ENCODE results near the gene XPO1.
"Not testable (repeated sequence)": the region's sequence is repeated elsewhere in the genome, so short reads cannot be mapped to it uniquely, and the experiment has no call there.

XPO1 gene

GRCh38 chr2:61463769-61464475, 74.2 kb downstream of the XPO1 start:
- no peak for DNase-seq

DNA sequence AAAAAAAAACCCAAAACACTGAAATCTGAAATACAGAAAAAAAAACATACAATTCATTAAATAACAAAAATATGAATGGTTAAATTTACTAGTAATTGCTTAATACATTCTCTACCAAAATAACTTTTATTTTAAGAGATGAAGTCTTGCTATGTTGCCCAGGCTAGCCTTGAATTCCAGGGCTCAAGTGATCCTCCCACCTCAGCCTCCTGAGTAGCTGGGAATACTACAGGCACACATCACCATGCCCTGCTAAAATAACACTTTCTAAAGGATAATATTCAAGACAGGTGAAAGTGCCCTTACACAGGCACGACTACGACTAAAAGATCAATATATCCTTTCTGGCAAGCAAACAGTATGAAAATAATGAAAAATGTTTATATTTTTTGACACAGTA, 76.8 kb downstream of the XPO1 start:
- no peak for DNase-seq

GRCh38 chr2:61460163-61460562, 78.0 kb downstream of the XPO1 start:
- DNase-seq, result no peak

GRCh38 chr2:61456746-61457420, 81.3 kb downstream of the XPO1 start:
- DNase-seq, result no peak

- no peak for DNase-seq
These were observed 81.9 kb downstream of the XPO1 start for GRCh38 chr2:61456070-61456745.

DNA sequence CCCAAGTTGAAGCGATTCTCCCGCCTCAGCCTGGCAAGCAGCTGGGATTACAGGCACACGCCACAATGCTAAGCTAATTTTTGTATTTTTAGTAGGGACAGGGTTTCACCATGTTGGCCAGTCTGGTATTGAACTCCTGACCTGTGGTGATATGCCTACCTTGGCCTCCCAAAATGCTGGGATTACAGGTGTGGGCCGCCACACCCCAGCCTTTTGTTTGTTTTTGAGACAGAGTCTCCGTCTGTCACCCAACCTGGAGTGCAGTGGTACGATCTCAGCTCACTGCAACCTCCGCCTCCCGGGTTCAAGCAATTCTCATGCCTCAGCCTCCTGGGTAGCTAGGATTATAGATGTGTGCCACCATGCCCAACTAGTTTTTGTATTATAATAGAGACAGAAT, 83.2 kb downstream of the XPO1 start:
- DNase-seq, result not testable (repeated sequence)

GRCh38 chr2:61454383-61454782, 83.8 kb downstream of the XPO1 start:
- no peak for DNase-seq

DNA sequence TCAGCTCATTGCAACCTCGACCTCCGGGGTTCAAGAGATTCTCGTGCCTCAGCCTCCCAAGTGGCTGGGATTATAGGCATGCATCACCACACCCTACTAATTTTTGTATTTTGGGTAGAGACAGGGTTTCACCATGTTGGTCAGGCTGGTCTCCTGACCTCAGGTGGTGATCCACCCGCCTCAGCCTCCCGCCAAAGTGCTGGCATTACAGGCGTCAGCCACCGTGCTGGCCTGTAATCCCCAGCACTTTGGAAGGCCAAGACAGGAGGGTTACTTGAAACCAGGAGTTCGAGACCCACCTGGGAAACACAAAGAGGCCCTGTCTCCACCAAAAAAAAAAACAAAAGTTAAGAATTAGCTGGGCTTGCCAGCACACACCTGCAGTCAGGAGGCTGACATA, 85.8 kb downstream of the XPO1 start:
- DNase-seq, result no peak

DNA sequence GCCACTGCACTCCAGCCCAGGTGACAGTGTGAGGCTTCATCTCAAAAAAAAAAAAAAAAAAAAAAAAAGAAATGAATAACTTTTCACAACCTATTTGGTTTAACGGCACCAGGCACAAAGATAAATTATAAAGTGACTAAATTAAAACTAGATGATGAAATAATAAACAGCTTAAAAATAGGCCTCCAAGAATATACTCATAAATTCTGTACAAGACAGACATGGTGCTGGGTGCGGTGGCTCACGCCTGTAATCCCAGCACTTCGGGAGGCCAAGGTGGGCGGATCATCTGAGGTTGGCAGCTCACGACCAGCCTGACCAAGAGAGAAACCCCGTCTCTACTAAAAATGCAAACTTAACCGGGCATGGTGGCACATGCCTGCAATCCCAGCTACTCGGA, 87.0 kb downstream of the XPO1 start:
- DNase-seq, result no peak

DNA sequence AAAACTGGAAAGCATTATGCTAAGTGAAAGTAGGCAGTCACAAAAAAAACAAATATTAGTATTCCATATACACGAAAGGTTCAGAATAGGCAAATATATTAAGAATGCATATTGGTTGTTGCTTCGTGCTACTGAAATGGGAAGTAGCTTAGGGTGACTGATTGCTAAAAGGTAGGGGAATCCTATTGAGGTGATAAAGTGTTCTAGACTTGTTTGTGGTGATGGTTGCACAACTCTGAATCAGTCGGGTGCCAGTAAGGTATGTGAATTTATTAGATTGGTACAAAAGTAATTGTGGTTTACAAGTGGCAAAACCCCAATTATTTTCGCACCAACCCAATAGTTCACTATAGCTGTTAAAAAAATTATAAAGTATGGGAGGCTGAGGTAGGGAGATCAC, 88.0 kb downstream of the XPO1 start:
- DNase-seq, result no peak

- no peak for DNase-seq
These were observed 89.9 kb downstream of the XPO1 start for GRCh38 chr2:61448229-61448628.

GRCh38 chr2:61446971-61447370, 91.2 kb downstream of the XPO1 start:
- not testable (repeated sequence) for DNase-seq

DNA sequence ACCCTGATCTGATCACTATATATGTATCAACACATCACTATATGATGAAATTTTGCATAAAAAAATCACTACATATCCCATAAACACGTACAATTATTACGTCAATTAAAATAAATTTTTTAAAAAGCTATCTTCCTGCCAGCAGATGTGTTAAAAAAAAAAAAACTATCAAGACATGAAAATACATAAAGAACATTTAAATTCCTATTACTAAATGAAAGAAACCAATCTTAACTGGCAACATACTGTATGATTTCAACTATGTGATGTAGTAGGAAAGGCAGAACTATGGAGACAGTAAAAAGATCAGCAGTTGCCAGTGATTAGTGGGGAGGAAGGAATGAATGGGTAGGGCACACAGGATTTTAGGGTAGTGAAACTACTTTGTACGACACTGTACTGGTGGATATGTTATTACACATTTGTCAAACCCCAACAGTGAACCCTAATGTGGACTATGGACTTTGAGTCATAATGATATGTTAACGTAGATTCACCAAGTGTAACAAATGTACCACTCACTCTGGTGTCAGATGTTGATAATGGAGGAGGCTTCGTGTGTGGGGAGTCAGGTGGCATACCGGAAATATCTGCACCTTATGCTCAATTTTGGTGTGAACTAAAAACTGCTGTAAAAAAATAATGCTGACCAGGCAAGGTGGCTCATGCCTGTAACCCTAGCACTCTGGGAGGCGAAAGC, 94.7 kb downstream of the XPO1 start:
- DNase-seq, result no peak

DNA sequence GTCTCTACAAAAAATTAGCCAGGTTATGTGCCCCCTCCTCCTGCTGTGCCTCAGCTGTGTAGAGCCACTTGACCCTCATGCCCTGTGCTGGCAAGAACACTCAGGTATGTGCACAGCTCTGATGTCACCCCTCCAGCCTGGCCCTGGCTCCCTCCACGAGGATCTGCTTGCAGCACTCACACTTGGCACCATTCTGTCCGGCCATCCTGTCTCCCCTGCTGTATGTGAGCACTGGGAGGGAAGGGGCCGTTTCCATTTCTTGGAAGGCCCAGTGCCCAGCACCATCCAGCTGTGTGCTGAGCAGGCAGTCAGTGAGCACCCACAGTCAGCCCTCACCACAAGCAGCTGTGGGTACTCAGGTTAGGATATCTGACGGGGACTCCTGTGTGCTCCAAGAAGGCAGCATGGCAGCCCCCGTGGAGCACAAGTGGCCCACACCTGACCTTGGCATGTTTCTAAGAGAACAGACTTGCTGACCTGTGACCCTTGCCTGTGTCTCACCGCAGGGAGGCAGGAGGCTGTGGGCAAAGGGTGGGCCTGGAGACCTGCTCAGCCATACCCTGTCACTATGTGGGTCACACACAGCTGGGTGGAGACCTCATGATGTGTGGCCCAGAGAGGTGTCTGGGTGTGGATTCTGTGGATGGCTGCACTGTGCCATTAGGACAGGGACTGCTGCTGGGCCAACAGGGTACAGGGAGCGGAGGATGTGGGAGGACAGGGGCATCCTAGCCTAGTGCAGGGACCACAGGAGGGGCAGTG, 98.7 kb downstream of the XPO1 start:
- DNase-seq, result no peak

DNA sequence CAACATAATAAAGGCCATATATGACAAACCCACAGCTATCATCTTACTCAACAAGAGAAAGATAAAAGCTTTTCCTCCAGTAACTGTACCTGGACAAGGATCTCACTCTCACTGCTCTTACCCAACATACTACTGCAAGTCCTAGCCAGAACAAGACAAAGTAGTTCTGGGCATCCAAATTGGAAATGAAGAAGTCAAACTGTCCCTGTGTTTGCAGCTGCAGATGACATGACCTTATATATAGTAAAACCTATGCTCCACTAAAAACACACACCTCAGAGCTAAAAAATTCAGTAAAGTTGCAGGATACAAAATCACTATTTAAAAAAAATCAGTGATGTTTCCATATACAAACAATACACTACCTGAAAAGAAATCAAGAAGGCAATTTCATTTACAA, 99.5 kb downstream of the XPO1 start:
- no peak for DNase-seq

- DNase-seq, result no peak
These were observed 101.0 kb downstream of the XPO1 start for GRCh38 chr2:61437170-61437569.

GRCh38 chr2:61436092-61436491, 102.1 kb downstream of the XPO1 start:
- no peak for DNase-seq

- DNase-seq, result no peak
These were observed 102.9 kb downstream of the XPO1 start for GRCh38 chr2:61435291-61435690.

- no peak for DNase-seq
These were observed 103.8 kb downstream of the XPO1 start for GRCh38 chr2:61434314-61434713.

DNA sequence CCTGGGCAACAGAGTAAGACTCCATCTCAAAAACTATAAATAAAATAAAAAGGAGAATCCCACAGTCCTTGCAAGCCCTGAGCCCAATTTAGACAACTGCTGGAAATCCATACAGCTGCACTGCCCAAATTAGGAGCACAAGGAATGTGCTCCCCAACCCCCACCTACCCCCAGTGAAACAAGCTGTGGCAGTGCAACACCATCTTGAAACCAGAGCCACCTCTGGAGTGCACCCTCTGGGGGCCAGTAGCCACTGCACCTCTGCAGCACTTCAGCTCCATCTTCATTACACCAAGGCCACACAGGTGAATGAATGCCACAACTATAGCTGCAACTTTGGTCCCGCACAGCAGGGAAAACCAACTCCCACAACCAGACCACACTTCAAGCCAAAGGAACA, 104.5 kb downstream of the XPO1 start:
- no peak for DNase-seq

DNA sequence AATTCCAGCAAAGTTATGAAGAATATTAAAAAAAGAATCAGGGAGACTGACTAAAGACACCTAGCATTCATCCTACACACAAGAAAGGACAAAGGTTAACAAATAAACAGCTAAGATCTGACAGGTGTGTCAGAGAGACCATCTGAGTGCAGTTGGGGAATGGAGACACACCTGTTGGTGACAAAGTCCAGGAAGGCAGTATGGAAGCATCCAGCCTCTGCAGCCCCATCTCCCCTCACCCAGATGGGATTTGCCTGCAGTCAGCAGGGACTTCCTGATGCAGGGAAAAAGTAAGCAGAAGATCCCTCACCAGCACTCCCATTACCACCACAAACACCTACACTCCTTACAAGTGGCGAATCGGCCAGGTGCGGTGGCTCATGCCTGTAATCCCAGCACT, 105.2 kb downstream of the XPO1 start:
- DNase-seq, result no peak

DNA sequence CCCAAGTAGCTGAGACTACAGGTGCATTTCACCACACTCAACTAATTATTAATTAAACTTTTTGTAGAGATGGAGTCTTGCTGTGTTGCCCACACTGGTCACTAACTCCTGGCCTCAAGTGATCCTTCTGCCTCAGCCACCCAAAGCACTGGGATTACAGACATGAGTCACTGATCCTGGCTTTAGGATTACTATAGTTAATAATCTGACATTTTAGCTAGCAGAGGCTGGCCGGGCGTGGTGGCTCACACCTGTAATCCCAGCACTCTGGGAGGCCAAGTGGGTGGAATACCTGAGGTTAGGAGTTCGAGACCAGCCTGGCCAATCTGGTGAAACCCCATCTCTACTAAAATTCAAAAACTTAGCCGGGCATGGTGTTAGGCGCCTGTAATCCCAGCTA, 106.8 kb downstream of the XPO1 start:
- DNase-seq, result no peak

Data from left hindlimb (tissue), 1 donor.